IPS-20b (cell line): ENCODE results near the gene SEPTIN12.

Experiments
- H3K27ac ChIP-seq: one replicate; pipeline ENCODE4 v1.5.1; 2013; ENCODE audit warnings: low read length
- H3K27me3 ChIP-seq: 2 replicates; pipeline ENCODE4 v1.6.1; 2013; ENCODE audit warnings: mild to moderate bottlenecking, low read length, inconsistent platforms; ENCODE audit not compliant: insufficient read depth
- H3K36me3 ChIP-seq: 2 replicates; pipeline ENCODE4 v1.6.1; 2013; ENCODE audit warnings: low read depth, mild to moderate bottlenecking, inconsistent platforms, low read length, moderate library complexity; ENCODE audit not compliant: insufficient read depth
- H3K4me1 ChIP-seq: 2 replicates; pipeline ENCODE4 v1.6.1; 2013; ENCODE audit warnings: mild to moderate bottlenecking, control low read depth, inconsistent platforms, low read length, moderate library complexity; ENCODE audit not compliant: insufficient read depth
- H3K4me3 ChIP-seq: 2 replicates; pipeline ENCODE4 v1.5.1; 2013; ENCODE audit warnings: mild to moderate bottlenecking, low read length, inconsistent platforms
- H3K9ac ChIP-seq: 2 replicates; pipeline ENCODE4 v1.6.1; 2013; ENCODE audit warnings: low read depth, mild to moderate bottlenecking, inconsistent platforms, low read length, moderate library complexity
- H3K9me3 ChIP-seq: 2 replicates; pipeline ENCODE4 v1.6.1; 2013; ENCODE audit warnings: mild to moderate bottlenecking, low read depth, low read length, inconsistent platforms; ENCODE audit not compliant: insufficient read depth

Gene SEPTIN12

GRCh38 chr16:4762205-4762604 is 25.9 kb downstream of the SEPTIN12 start:
- Histone ChIP-seq H3K4me1 (no peaks in the 10 kb centered on the region), H3K9ac (no peak overlapping the region), H3K27me3 (no peaks in the 10 kb centered on the region), H3K36me3 (peaks cover 69% of the 10 kb centered on the region), H3K27ac (no peak overlapping the region), H3K4me3 (no peak overlapping the region), H3K9me3 (no peaks in the 10 kb centered on the region)

DNA sequence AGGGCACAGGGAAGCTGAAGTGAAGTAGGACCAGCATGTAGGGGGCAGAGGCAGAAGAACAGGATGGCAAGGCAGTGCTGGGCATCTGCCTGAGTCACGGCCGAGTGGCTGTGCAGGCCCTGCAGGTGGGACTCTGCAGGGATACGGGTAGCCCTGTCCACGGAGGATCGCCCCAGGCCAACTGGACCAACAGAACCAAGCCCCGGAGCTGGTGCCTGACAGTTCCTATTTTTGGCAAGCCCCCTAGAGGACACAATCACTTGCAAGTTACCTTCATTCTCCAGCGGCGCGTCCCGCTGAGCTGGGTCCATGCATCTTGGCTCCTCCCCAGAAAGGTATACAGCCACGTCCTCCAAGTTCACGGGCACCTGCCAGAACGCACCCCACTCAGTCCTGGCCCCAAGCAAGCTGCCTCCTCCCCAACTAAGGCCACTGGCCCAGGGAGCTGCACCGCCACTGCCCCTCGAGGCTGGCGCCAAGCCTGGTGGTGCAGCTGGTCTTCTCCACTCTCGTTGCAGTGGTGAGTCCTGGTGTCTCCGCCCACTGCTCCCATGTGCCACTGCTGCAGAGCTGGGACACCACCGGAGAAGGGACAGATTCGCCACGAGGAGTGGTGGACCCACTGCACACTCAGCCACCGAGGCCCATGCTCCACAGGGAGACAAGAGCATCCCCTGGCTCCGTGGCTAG is 27.8 kb downstream of the SEPTIN12 start:
- Histone ChIP-seq H3K4me1 (no peaks in the 10 kb centered on the region), H3K27me3 (no peaks in the 10 kb centered on the region), H3K4me3 (no peak overlapping the region), H3K9me3 (0 out of 2 replicates have a peak, but pooled peaks cover 6% of the 10 kb centered on the region), H3K9ac (no peak overlapping the region), H3K36me3 (peaks cover 84% of the 10 kb centered on the region), H3K27ac (no peak overlapping the region)

DNA sequence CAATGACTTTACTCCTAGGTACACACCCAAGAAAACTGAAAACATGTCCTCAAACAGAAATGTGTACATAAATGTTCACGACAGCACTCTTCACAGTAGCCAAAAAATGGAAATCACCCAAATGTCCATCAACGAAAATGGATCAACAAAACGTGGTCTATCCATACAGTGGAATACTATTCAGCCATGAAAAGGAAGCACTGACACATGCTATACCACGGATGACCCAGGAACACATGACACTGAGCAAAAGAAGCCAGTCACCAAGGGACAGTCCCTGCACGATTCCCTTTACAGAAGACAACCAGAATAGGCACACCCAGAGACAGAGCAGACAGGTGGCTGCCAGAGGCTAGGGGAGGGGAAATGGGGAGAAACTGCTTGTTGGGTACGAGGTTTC is 32.5 kb downstream of the SEPTIN12 start:
- Histone ChIP-seq H3K36me3 (peaks cover 87% of the 10 kb centered on the region), H3K9ac (no peak overlapping the region), H3K4me1 (no peaks in the 10 kb centered on the region), H3K9me3 (0 out of 2 replicates have a peak, but pooled peaks cover 6% of the 10 kb centered on the region), H3K27me3 (no peaks in the 10 kb centered on the region), H3K4me3 (no peak overlapping the region), H3K27ac (no peak overlapping the region)

DNA sequence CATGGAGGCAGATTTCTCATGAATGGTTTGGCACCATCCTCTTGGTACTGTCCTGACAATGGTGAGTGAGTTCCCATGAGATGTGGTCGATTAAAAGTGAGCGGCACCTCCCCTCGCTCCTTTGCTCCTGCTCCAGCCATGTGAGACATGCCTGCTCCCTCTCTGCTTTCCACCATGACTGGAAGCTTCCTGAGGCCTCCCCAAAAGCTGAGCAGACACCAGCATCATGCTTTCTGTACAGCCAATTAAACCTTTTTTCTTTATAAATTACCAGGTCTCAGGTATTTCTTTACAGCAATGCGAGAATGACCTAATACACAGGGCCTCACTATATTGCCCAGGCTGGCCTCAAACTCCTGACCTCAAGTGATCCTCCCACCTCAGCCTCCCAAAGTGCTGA is 33.3 kb downstream of the SEPTIN12 start:
- H3K4me3 ChIP-seq, result no peak overlapping the region
- no peak overlapping the region for H3K27ac ChIP-seq
- peaks cover 79% of the 10 kb centered on the region for H3K36me3 ChIP-seq
- no peaks in the 10 kb centered on the region for H3K4me1 ChIP-seq
- H3K9ac ChIP-seq, result no peak overlapping the region
- H3K9me3 ChIP-seq, result 0 out of 2 replicates have a peak, but pooled peaks cover 6% of the 10 kb centered on the region
- no peaks in the 10 kb centered on the region for H3K27me3 ChIP-seq

DNA sequence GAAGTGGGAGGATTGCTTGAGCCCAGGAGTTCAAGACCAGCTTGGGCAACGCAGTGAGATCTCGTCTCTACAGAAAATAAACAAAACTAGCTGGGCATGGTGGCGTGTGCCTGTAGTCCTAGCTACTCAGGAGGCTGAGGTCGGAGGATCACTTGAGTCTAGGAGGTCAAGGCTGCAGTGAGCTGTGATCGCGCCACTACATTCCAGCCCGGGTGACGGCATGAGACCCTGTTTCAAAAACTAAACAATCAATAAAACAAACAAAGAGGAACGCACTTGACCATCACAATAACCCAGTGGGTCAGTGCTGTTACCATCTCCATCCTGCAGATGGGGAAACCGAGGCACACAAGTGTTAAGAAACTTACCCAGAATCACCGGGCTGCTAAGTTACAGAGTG is 34.9 kb downstream of the SEPTIN12 start:
- H3K4me1 ChIP-seq, result no peaks in the 10 kb centered on the region
- H3K27ac ChIP-seq, result no peak overlapping the region
- H3K4me3 ChIP-seq, result no peak overlapping the region
- no peaks in the 10 kb centered on the region for H3K27me3 ChIP-seq
- peaks cover 64% of the 10 kb centered on the region for H3K36me3 ChIP-seq
- no peak overlapping the region for H3K9ac ChIP-seq
- 0 out of 2 replicates have a peak, but pooled peaks cover 6% of the 10 kb centered on the region for H3K9me3 ChIP-seq

DNA sequence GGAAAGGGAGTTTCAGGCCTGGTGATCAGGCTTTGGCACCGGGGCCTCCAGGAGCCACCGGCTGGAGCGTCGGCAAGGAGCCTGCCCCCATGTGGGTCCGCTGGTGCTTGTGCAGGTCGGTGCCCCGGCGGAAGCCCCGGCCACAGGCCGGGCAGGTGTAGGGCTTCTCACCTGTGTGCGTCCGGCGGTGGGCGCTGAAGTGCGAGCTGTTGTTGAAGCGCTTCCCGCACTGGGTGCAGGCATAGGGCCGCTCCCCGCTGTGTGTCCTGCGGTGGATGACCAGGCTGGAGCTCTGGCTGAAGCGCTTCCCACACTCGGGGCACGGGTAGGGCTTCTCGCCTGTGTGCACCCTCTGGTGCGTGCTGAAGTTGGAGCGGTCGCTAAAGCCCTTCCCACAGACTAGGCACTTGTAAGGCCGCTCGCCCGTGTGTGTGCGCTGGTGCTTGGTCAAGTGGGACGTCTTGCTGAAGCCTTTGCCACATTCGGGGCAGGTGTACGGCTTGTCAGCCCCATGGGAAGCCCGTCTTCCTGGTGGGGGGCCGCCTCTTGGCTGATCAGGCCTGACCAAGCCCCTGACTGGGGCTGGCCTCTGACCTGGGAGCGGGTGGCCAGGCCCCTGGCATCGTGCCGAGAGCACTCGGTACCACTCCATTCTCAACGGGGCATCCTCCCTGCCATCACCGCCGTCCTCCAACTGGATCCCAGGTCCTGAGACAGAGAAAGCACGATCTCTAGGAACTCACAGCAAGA is 35.6 kb downstream of the SEPTIN12 start:
- Histone ChIP-seq H3K4me1 (no peaks in the 10 kb centered on the region), H3K4me3 (no peak overlapping the region), H3K27me3 (no peaks in the 10 kb centered on the region), H3K9ac (no peak overlapping the region), H3K36me3 (peaks cover 58% of the 10 kb centered on the region), H3K9me3 (0 out of 2 replicates have a peak, but pooled peaks cover 6% of the 10 kb centered on the region), H3K27ac (no peak overlapping the region)

- 0 out of 2 replicates have a peak, but pooled peaks cover 5% of the 10 kb centered on the region for H3K9me3 ChIP-seq
- no peaks in the 10 kb centered on the region for H3K4me1 ChIP-seq
- no peak overlapping the region for H3K4me3 ChIP-seq
- peaks cover 46% of the 10 kb centered on the region for H3K36me3 ChIP-seq
- H3K27ac ChIP-seq, result no peak overlapping the region
- no peak overlapping the region for H3K9ac ChIP-seq
- H3K27me3 ChIP-seq, result no peaks in the 10 kb centered on the region
Observed at GRCh38 chr16:4750896-4751295, 37.2 kb downstream of the SEPTIN12 start.

- H3K4me1 ChIP-seq, result no peaks in the 10 kb centered on the region
- no peaks in the 10 kb centered on the region for H3K27me3 ChIP-seq
- no peak overlapping the region for H3K9ac ChIP-seq
- H3K4me3 ChIP-seq, result no peak overlapping the region
- peaks cover 36% of the 10 kb centered on the region for H3K36me3 ChIP-seq
- H3K9me3 ChIP-seq, result no peaks in the 10 kb centered on the region
- no peak overlapping the region for H3K27ac ChIP-seq
Observed at GRCh38 chr16:4749700-4750257, 38.4 kb downstream of the SEPTIN12 start.

DNA sequence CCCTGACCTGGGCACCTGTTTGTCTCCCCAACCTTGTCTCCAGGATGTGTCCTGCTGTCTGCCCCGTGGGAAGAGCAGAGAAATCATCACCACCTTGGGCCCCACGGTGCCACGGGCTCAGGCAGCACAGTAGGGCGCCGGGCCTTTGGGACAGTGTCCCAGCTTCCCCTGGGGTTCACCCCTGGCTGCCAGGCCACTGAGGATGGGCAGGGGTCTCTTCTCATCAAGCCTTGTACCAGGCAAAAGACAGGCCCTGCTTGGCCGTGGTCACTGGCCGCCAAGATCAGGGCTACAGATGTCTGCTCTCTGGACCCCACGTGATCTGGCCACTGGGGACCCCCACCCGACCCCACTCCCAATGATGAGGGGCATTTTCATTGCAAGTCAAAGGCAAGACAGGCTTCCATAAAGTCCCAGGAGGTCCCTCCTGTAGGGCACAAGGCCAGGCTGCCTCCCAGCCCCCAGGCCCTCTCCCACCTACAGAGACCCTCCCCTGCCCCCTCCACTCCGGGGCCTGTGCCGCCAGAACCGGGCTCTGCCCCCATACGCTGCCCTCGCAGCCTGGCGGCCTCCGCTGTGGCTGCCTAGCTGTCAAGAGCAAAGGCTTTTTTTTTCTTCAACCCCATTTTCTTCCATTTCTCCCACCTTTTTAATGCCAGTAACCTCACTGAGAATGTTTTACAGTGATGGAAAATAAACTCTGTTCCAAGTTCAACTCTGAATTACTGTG is 39.3 kb downstream of the SEPTIN12 start:
- Histone ChIP-seq H3K27me3 (no peaks in the 10 kb centered on the region), H3K27ac (no peak overlapping the region), H3K36me3 (peaks cover 32% of the 10 kb centered on the region), H3K9ac (no peak overlapping the region), H3K9me3 (no peaks in the 10 kb centered on the region), H3K4me3 (no peak overlapping the region), H3K4me1 (no peaks in the 10 kb centered on the region)

GRCh38 chr16:4747906-4748681 is 40.1 kb downstream of the SEPTIN12 start:
- Histone ChIP-seq H3K9ac (no peak overlapping the region), H3K27ac (no peak overlapping the region)

GRCh38 chr16:4746991-4747574 is 41.1 kb downstream of the SEPTIN12 start:
- no peaks in the 10 kb centered on the region for H3K27me3 ChIP-seq
- no peak overlapping the region for H3K4me3 ChIP-seq
- no peak overlapping the region for H3K9ac ChIP-seq
- H3K36me3 ChIP-seq, result peaks cover 14% of the 10 kb centered on the region
- no peaks in the 10 kb centered on the region for H3K9me3 ChIP-seq
- H3K4me1 ChIP-seq, result no peaks in the 10 kb centered on the region
- no peak overlapping the region for H3K27ac ChIP-seq

More at GRCh38 chr16:4747906-4748681, 40.1 kb downstream of the SEPTIN12 start:
- no peaks in the 10 kb centered on the region for H3K9me3 ChIP-seq
- H3K27me3 ChIP-seq, result no peaks in the 10 kb centered on the region
- no peaks in the 10 kb centered on the region for H3K4me1 ChIP-seq
- H3K36me3 ChIP-seq, result peaks cover 24% of the 10 kb centered on the region
- H3K4me3 ChIP-seq, result no peak overlapping the region
